NCI-H2081 (cell line): ENCODE measurements around the gene ASB5.
"Not testable (repeated sequence)": the region's sequence is repeated elsewhere in the genome, so short reads cannot be mapped to it uniquely, and the experiment has no call there.

Experiments used
- DNase-seq, 2 experiments: peaks; one replicate each; lab custom pipeline; 2025; lab: John Stamatoyannopoulos, UW

Gene ASB5

GRCh38 chr4:176222149-176222548 is 46.9 kb downstream of the ASB5 start:
- no peak for DNase-seq

- DNase-seq = no peak
Measured at GRCh38 chr4:176217510-176217909, 51.5 kb downstream of the ASB5 start.

- not testable (repeated sequence) for DNase-seq
Measured at GRCh38 chr4:176212351-176212750, 56.7 kb downstream of the ASB5 start.

GRCh38 chr4:176210579-176211296 is 58.3 kb downstream of the ASB5 start:
- no peak for DNase-seq

GRCh38 chr4:176210101-176210500 is 58.9 kb downstream of the ASB5 start:
- no peak for DNase-seq

- DNase-seq = no peak
Measured at GRCh38 chr4:176209535-176209934, 59.5 kb downstream of the ASB5 start.

- DNase-seq = no peak
Measured at GRCh38 chr4:176207839-176208238, 61.2 kb downstream of the ASB5 start.

GRCh38 chr4:176205299-176205698 is 63.7 kb downstream of the ASB5 start:
- no peak for DNase-seq

- DNase-seq = peak in 1 of 2 experiments; percentile 0
Measured at GRCh38 chr4:176198316-176198903, 70.6 kb downstream of the ASB5 start.

GRCh38 chr4:176195184-176195978 is 73.6 kb downstream of the ASB5 start, which contains the start of gene SPATA4:
Gene SPATA4 (minus strand): TSS chr4:176195585. CDS start chr4:176195562, 23 bp downstream.
- DNase-seq = peak; percentile 82 to 87

- no peak for DNase-seq
Measured at GRCh38 chr4:176193938-176194337, 75.1 kb downstream of the ASB5 start.

GRCh38 chr4:176193126-176193525 is 75.9 kb downstream of the ASB5 start:
- DNase-seq = no peak

- peak; percentile 54 to 84 for DNase-seq
Measured at GRCh38 chr4:176191974-176192373, 77.0 kb downstream of the ASB5 start.

- DNase-seq = no peak
Measured at GRCh38 chr4:176189891-176190795, 78.9 kb downstream of the ASB5 start.

GRCh38 chr4:176188654-176189053 is 80.4 kb downstream of the ASB5 start:
- DNase-seq = no peak

GRCh38 chr4:176187624-176188023 is 81.4 kb downstream of the ASB5 start:
- no peak for DNase-seq

GRCh38 chr4:176186671-176187395 is 82.2 kb downstream of the ASB5 start:
- no peak for DNase-seq

GRCh38 chr4:176186067-176186466 is 83.0 kb downstream of the ASB5 start:
- DNase-seq = no peak

- DNase-seq = no peak
Measured at GRCh38 chr4:176185051-176185450, 84.0 kb downstream of the ASB5 start.
